Endothelial cell of umbilical vein (primary cell): ENCODE data around the gene ATRNL1. TPM values are rescaled to one million over a fixed set of nuclear protein-coding genes. Genes with fewer than 3 reads are reported as not detected.

Source experiments
- BruUV-seq: library from RNA; stranded (reverse); fragments of 400-500 nt; replicated peaks from 2 replicates; lab custom pipeline; 2021; lab: Mats Ljungman, UMichigan
- CTCF ChIA-PET: fragments of 300-600, 350-600 bp; sonication (Branson Sonifier 250); formaldehyde crosslinking; loops from one replicate; lab custom pipeline; 2021; ENCODE audit warnings: antibody characterized with exemption, inconsistent platforms; lab: Charles Lee
- POLR2A ChIA-PET: fragments of 300-600, 350-600 bp; sonication (Branson Sonifier 250); formaldehyde crosslinking; loops from one replicate; lab custom pipeline; 2021; ENCODE audit warnings: antibody characterized with exemption, inconsistent platforms; lab: Charles Lee
- DNase-seq: peaks from one replicate; pipeline ENCODE4 v3.0.0-alpha.2; 2011; ENCODE audit warnings: low read depth, low spot score
- FAIRE-seq: peaks from 2 replicates; lab custom pipeline; 2011; peaks lifted over from hg19 to GRCh38; lab: Jason Lieb, UNC
- H2AFZ ChIP-seq: 2 replicates; pipeline ENCODE4 v1.6.0; 2012; ENCODE audit warnings: low read depth, low read length, control low read depth, inconsistent platforms
- H3K27ac ChIP-seq: 2 replicates; pipeline ENCODE4 v1.5.1; 2011; ENCODE audit warnings: low read depth, mild to moderate bottlenecking, control low read depth, low read length, moderate library complexity; ENCODE audit not compliant: insufficient read depth
- H3K27me3 ChIP-seq, 2 experiments: 2 replicates each; pipeline versions ENCODE4 v1.6.0 to v1.6.1; 2011; ENCODE audit warnings: low read length in 2 of 2, mixed read lengths in 1 of 2; ENCODE audit not compliant: control insufficient read depth in 2 of 2, insufficient read depth in 2 of 2
- H3K36me3 ChIP-seq, 2 experiments: 2 replicates in 1 of 2; 3 replicates in 1 of 2; pipeline ENCODE4 v1.5.1; 2011; ENCODE audit warnings: low read length in 2 of 2, mild to moderate bottlenecking in 1 of 2, moderate library complexity in 1 of 2; ENCODE audit not compliant: control insufficient read depth in 2 of 2, insufficient read depth in 2 of 2; ENCODE audit errors: extremely low read depth in 1 of 2
- H3K4me1 ChIP-seq: 3 replicates; pipeline ENCODE4 v1.5.1; 2011; ENCODE audit warnings: mild to moderate bottlenecking, low read length; ENCODE audit not compliant: control insufficient read depth, insufficient read depth; ENCODE audit errors: extremely low read depth
- H3K4me2 ChIP-seq: 2 replicates; pipeline ENCODE4 v1.6.1; 2011; ENCODE audit warnings: low read length, control low read depth, mixed read lengths; ENCODE audit not compliant: insufficient read depth
- H3K4me3 ChIP-seq, 3 experiments: fragments of 200-600 bp in 1 of 3; sonication (generic), shearing (Covaris generic) in 1 of 3; replicated peaks in 1 of 3; 2 replicates each; pipeline ENCODE4 v1.5.1; 2011 to 2016; ENCODE audit warnings: control low read depth in 3 of 3, low read length in 3 of 3, mild to moderate bottlenecking in 2 of 3, inconsistent platforms in 1 of 3, low read depth in 1 of 3, moderate library complexity in 1 of 3; ENCODE audit not compliant: insufficient read depth in 1 of 3
- H3K79me2 ChIP-seq: 2 replicates; pipeline ENCODE4 v1.6.0; 2012; ENCODE audit warnings: low read length, inconsistent platforms; ENCODE audit not compliant: control insufficient read depth, insufficient read depth
- H3K9ac ChIP-seq: replicated peaks from 2 replicates; pipeline ENCODE3; 2011; ENCODE audit warnings: low read length, control low read depth; ENCODE audit not compliant: insufficient read depth; ENCODE audit errors: extremely low read depth
- H3K9me1 ChIP-seq: replicated peaks from 3 replicates; pipeline ENCODE4 v1.6.0; 2011; ENCODE audit warnings: mild to moderate bottlenecking, low read length; ENCODE audit not compliant: control insufficient read depth, insufficient read depth; ENCODE audit errors: extremely low read depth
- H3K9me3 ChIP-seq: replicated peaks from 2 replicates; pipeline ENCODE4 v1.5.1; 2012; ENCODE audit warnings: low read length, inconsistent platforms; ENCODE audit not compliant: control insufficient read depth, insufficient read depth
- H4K20me1 ChIP-seq: replicated peaks from 2 replicates; pipeline ENCODE3; 2011; ENCODE audit warnings: mild to moderate bottlenecking, low read length; ENCODE audit not compliant: control insufficient read depth, insufficient read depth; ENCODE audit errors: extremely low read depth
- EZH2 ChIP-seq: IDR thresholded peaks from 2 replicates; pipeline ENCODE4 v1.6.1; 2012; ENCODE audit warnings: borderline replicate concordance, low read depth, mild to moderate bottlenecking, moderate library complexity, low read length, inconsistent platforms; ENCODE audit not compliant: severe bottlenecking
- FOS ChIP-seq: IDR thresholded peaks from 2 replicates; pipeline ENCODE4 v1.6.1; 2011; ENCODE audit warnings: mild to moderate bottlenecking, low read length, moderate library complexity, borderline replicate concordance; ENCODE audit not compliant: insufficient read depth
- GATA2 ChIP-seq: IDR thresholded peaks from 2 replicates; pipeline ENCODE4 v1.7.0; 2011; ENCODE audit warnings: low read depth, mild to moderate bottlenecking, moderate library complexity, mixed read lengths, low read length; ENCODE audit not compliant: insufficient read length, insufficient read depth
- JUN ChIP-seq: IDR thresholded peaks from 2 replicates; pipeline ENCODE4 v1.6.1; 2011; ENCODE audit warnings: borderline replicate concordance, low read depth; ENCODE audit not compliant: insufficient read length, insufficient read depth
- MYC ChIP-seq: IDR thresholded peaks from one replicate; pipeline ENCODE4 v1.6.1; 2011; ENCODE audit warnings: mild to moderate bottlenecking, low read depth, low read length
- POLR2A ChIP-seq: IDR thresholded peaks from 2 replicates; pipeline ENCODE4 v1.6.1; 2012; ENCODE audit warnings: low read depth, mild to moderate bottlenecking, control low read depth, low read length
- POLR2AphosphoS5 ChIP-seq: IDR thresholded peaks from 2 replicates; pipeline ENCODE4 v1.6.1; 2012; ENCODE audit warnings: low read depth, mild to moderate bottlenecking, control low read depth, low read length, moderate library complexity; ENCODE audit not compliant: insufficient read depth
- dilution Hi-C: fragments of 300-500 bp; cut with MboI; formaldehyde crosslinking; loops from one replicate; pipeline ENCODE4 v1.15.0; 2019; ENCODE audit warnings: low sequenced_read_pairs; ENCODE audit not compliant: extremely low pct_ligation_motif_present
- intact Hi-C: fragments of 100-400 bp; cut with micrococcal nuclease; formaldehyde crosslinking; loops from one replicate; pipeline ENCODE4 v1.10.0; 2022
- polyA plus RNA-seq, 4 experiments: library from polyadenylated mRNA; depleted of rRNA in 3 of 4; stranded (reverse) in 3 of 4; unstranded in 1 of 4; fragments of >200 nt; gene quantifications; 2 replicates each; pipeline versions ENCODE4 v1.2.1 to v1.2.3, GENCODE V29; 2011 to 2012; ENCODE audit warnings: missing spikeins in 1 of 4
- total RNA-seq: library from RNA; stranded (reverse); gene quantifications from 2 replicates; pipeline ENCODE4 v1.2.3, GENCODE V29; 2021
- TF ChIP-seq, protein P1 (sequence below), 2 donors: IDR thresholded peaks; 1 replicate in 1 of 2; 2 replicates in 1 of 2; pipeline ENCODE4 v1.5.1; 2011; ENCODE audit warnings: low read length in 2 of 2, mild to moderate bottlenecking in 2 of 2, moderate library complexity in 2 of 2, control low read depth in 1 of 2, inconsistent platforms in 1 of 2, low read depth in 1 of 2; ENCODE audit not compliant: insufficient read depth in 1 of 2; ENCODE audit errors: extremely low read depth in 1 of 2
- TF ChIP-seq, protein P2 (sequence below): IDR thresholded peaks from 2 replicates; pipeline ENCODE4 v1.6.1; 2011; ENCODE audit not compliant: insufficient read depth, insufficient read length

ATRNL1 gene
- total and polyA plus RNA-seq, 2 donors (not counting 3 experiments of a cell fraction or from before 2014, with no cell fraction given) = not detected

DNA sequence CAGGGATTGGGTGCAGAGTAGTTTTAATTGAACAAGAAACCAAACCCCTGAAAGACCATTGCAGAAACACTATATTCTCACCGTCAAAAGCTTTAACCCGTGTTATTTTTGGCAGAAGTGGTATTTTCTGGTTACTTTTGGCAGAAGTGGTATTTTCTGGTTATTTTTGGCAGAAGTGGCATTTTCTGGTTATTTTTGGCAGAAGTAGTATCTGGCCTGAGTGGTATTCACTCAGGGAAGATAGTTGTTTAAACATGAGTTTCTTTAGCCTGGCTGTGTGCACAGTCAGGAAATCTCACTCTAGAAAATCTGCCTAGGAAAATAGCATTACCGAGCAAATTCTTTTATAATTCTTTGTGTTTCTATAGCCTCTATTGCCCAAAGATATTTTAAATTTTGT, 857.2 kb downstream of the ATRNL1 start:
- no peak overlapping the region for H3K9ac ChIP-seq
- H4K20me1 ChIP-seq = no peaks in the 10 kb centered on the region
- H3K9me3 ChIP-seq = no peaks in the 10 kb centered on the region
- dilution Hi-C loops (no loop called here), intact Hi-C loops (loop anchor here (5.0 kb wide), 1 partner anchor 322 kb away; the partner anchor contains the start of gene GFRA1)
- DNase-seq = peak; percentile 45
- CTCF ChIA-PET = interaction anchor here (0.9 to 1.3 kb wide), 2 partner anchors 9 to 48 kb away, joined by 3 to 7 read pairs; no protein-coding TSS in a partner anchor
- H3K4me2 ChIP-seq = peak overlapping the region; percentile 12
- H3K4me1 ChIP-seq = peaks cover 24% of the 10 kb centered on the region
- TF ChIP-seq GATA2 = no peak
- no peak for TF ChIP-seq JUN
- TF ChIP-seq MYC = no peak
- no peak for TF ChIP-seq POLR2A
- TF ChIP-seq, protein P1, sequence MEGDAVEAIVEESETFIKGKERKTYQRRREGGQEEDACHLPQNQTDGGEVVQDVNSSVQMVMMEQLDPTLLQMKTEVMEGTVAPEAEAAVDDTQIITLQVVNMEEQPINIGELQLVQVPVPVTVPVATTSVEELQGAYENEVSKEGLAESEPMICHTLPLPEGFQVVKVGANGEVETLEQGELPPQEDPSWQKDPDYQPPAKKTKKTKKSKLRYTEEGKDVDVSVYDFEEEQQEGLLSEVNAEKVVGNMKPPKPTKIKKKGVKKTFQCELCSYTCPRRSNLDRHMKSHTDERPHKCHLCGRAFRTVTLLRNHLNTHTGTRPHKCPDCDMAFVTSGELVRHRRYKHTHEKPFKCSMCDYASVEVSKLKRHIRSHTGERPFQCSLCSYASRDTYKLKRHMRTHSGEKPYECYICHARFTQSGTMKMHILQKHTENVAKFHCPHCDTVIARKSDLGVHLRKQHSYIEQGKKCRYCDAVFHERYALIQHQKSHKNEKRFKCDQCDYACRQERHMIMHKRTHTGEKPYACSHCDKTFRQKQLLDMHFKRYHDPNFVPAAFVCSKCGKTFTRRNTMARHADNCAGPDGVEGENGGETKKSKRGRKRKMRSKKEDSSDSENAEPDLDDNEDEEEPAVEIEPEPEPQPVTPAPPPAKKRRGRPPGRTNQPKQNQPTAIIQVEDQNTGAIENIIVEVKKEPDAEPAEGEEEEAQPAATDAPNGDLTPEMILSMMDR (IDR thresholded peaks at IDR 0.05; ENCODE audit: extremely low read depth in 1 of 2, insufficient read depth in 1 of 2, low read depth in 1 of 2, low read length in 2 of 2) = no peak
- TF ChIP-seq, protein P2, sequence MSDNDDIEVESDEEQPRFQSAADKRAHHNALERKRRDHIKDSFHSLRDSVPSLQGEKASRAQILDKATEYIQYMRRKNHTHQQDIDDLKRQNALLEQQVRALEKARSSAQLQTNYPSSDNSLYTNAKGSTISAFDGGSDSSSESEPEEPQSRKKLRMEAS = no peak
- TF ChIP-seq FOS = no peak
- TF ChIP-seq EZH2 = no peak
- TF ChIP-seq POLR2AphosphoS5 = no peak
- no peak overlapping the region for H3K4me3 ChIP-seq
- FAIRE-seq = no peak
- H3K79me2 ChIP-seq = no peaks in the 10 kb centered on the region
- no peaks in the 10 kb centered on the region for H3K27me3 ChIP-seq
- no TSS peak for BruUV-seq
- no peak overlapping the region for H2AFZ ChIP-seq
- POLR2A ChIA-PET = no interaction called here
- H3K9me1 ChIP-seq = no peaks in the 10 kb centered on the region
- no peak overlapping the region for H3K27ac ChIP-seq
- no peaks in the 10 kb centered on the region for H3K36me3 ChIP-seq
